ENCODE measurements around the gene IMPDH1. TPM values are rescaled to one million over a fixed set of nuclear protein-coding genes. Genes with fewer than 3 reads are reported as not detected.

Gene IMPDH1
- total and polyA plus RNA-seq, 2 donors (not counting 1 experiment from before 2014, with no cell fraction given), result 54.9 to 90.6 TPM

DNA sequence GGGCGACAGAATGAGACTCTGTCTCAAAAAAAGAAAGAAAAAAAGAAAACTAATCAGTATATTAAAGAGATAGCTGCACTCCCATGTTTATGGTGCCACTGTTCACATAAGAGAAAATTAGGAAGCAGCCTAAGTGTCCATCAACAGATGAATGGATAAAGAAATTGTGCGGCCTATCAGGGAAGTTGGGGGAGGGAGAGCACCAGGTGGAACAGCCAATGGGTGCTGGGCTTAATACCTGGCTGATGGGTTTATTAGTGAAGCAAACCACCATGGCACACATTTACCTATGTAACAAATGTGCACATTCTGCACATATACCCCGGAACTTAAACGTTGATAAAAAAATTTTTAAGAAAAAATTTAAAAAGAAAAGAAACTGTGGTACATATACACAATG is 39.3 kb downstream of the IMPDH1 start:
- no peak for DNase-seq
- no peak overlapping the region for H2AFZ ChIP-seq (ENCODE audit: insufficient read depth, low read depth, low read length, poor library complexity, severe bottlenecking)
- Mint-ChIP-seq H3K4me3 (no peak overlapping the region), H3K4me1 (no peaks in the 10 kb centered on the region), H3K27me3 (peaks cover 34% of the 10 kb centered on the region), H3K27ac (no peak overlapping the region), H3K9me3 (ENCODE audit: insufficient read depth) (no peaks in the 10 kb centered on the region)
- ATAC-seq (ENCODE audit: low read depth), result no peak
- no peaks in the 10 kb centered on the region for H3K36me3 ChIP-seq (replicated peaks in 1 of 2; ENCODE audit: control extremely low read depth in 1 of 2, control insufficient read depth in 1 of 2, extremely low read depth in 1 of 2, insufficient read depth in 2 of 2, low read length in 1 of 2)
- intact Hi-C loops (cut with micrococcal nuclease), result no loop called here
- 100% methylated on average over 1 of the region's 4 CpGs for WGBS (ENCODE audit: insufficient coverage)
- no peak overlapping the region for H3K27ac ChIP-seq (ENCODE audit: low read length in 2 of 2)
- TF ChIP-seq, protein P1, sequence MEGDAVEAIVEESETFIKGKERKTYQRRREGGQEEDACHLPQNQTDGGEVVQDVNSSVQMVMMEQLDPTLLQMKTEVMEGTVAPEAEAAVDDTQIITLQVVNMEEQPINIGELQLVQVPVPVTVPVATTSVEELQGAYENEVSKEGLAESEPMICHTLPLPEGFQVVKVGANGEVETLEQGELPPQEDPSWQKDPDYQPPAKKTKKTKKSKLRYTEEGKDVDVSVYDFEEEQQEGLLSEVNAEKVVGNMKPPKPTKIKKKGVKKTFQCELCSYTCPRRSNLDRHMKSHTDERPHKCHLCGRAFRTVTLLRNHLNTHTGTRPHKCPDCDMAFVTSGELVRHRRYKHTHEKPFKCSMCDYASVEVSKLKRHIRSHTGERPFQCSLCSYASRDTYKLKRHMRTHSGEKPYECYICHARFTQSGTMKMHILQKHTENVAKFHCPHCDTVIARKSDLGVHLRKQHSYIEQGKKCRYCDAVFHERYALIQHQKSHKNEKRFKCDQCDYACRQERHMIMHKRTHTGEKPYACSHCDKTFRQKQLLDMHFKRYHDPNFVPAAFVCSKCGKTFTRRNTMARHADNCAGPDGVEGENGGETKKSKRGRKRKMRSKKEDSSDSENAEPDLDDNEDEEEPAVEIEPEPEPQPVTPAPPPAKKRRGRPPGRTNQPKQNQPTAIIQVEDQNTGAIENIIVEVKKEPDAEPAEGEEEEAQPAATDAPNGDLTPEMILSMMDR (IDR thresholded peaks at IDR 0.05), result no peak
- no peak for TF ChIP-seq EZH2 (IDR thresholded peaks at IDR 0.05; ENCODE audit: borderline replicate concordance, insufficient read depth, low read depth, low read length, poor library complexity, severe bottlenecking)
- no peaks in the 10 kb centered on the region for H3K9me3 ChIP-seq (ENCODE audit: control extremely low read depth in 1 of 3, control insufficient read depth in 2 of 3, insufficient read depth in 1 of 3, low read length in 2 of 3)
- H4K20me1 ChIP-seq (ENCODE audit: control insufficient read depth, insufficient read depth, low read length, poor library complexity, severe bottlenecking), result no peaks in the 10 kb centered on the region
- peaks cover 0 to 6% (median 1%) of the 10 kb centered on the region in 4 experiments for H3K27me3 ChIP-seq (replicated peaks in 1 of 4; ENCODE audit: control extremely low read depth in 1 of 4, control insufficient read depth in 3 of 4, insufficient read depth in 4 of 4, low read length in 3 of 4)
- ChIA-PET POLR2A (no interaction called here), CTCF (no interaction called here)
- H3K9ac ChIP-seq (ENCODE audit: low read length), result no peak overlapping the region
- H3K4me2 ChIP-seq (replicated peaks; ENCODE audit: low read depth, low read length, poor library complexity, severe bottlenecking), result no peak overlapping the region
- H3K4me3 ChIP-seq (ENCODE audit: control extremely low read depth in 1 of 5, extremely low read depth in 1 of 5, insufficient read depth in 1 of 5, low read depth in 2 of 5, low read length in 4 of 5), result no peak overlapping the region
- no peaks in the 10 kb centered on the region for H3K4me1 ChIP-seq (ENCODE audit: control insufficient read depth in 2 of 2, insufficient read depth in 2 of 2, low read length in 2 of 2)
- H3K79me2 ChIP-seq (ENCODE audit: control insufficient read depth, insufficient read depth, low read length), result no peaks in the 10 kb centered on the region

DNA sequence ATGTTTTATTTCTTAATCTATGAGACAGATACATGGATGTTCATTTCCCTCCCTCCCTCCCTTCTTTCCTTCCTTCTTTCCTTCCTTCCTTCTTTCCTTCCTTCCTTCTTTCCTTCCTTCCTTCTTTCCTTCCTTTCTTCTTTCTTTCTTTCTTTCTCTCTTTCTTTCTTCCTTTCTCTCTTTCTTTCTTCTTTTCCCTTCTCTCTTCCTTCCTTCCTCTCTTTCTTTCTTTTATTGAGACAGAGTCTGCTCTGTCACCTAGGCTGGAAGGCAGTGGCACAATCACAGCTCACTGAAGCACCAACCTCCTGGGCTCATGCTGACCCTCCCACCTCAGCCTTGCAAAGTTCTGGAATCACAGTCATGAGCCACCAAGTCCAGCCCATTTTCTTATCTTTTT is 42.8 kb downstream of the IMPDH1 start:
- Histone ChIP-seq H3K4me1 (ENCODE audit: control insufficient read depth in 2 of 2, insufficient read depth in 2 of 2, low read length in 2 of 2) (peaks cover 3 to 5% of the 10 kb centered on the region in 2 donors), H3K4me2 (replicated peaks; ENCODE audit: low read depth, low read length, poor library complexity, severe bottlenecking) (no peak overlapping the region), H3K9me3 (ENCODE audit: control extremely low read depth in 1 of 3, control insufficient read depth in 2 of 3, insufficient read depth in 1 of 3, low read length in 2 of 3) (no peaks in the 10 kb centered on the region), H3K9ac (ENCODE audit: low read length) (no peak overlapping the region), H4K20me1 (ENCODE audit: control insufficient read depth, insufficient read depth, low read length, poor library complexity, severe bottlenecking) (no peaks in the 10 kb centered on the region), H3K27me3 (replicated peaks in 1 of 4; ENCODE audit: control extremely low read depth in 1 of 4, control insufficient read depth in 3 of 4, insufficient read depth in 4 of 4, low read length in 3 of 4) (peaks cover 0 to 34% (median 23%) of the 10 kb centered on the region in 4 experiments), H3K79me2 (ENCODE audit: control insufficient read depth, insufficient read depth, low read length) (no peaks in the 10 kb centered on the region), H3K27ac (ENCODE audit: low read length in 2 of 2) (no peak overlapping the region), H3K36me3 (replicated peaks in 1 of 2; ENCODE audit: control extremely low read depth in 1 of 2, control insufficient read depth in 1 of 2, extremely low read depth in 1 of 2, insufficient read depth in 2 of 2, low read length in 1 of 2) (no peaks in the 10 kb centered on the region), H3K4me3 (ENCODE audit: control extremely low read depth in 1 of 5, extremely low read depth in 1 of 5, insufficient read depth in 1 of 5, low read depth in 2 of 5, low read length in 4 of 5) (no peak overlapping the region), H2AFZ (ENCODE audit: insufficient read depth, low read depth, low read length, poor library complexity, severe bottlenecking) (no peak overlapping the region)
- TF ChIP-seq, protein P1 (IDR thresholded peaks at IDR 0.05), result no peak
- TF ChIP-seq EZH2 (IDR thresholded peaks at IDR 0.05; ENCODE audit: borderline replicate concordance, insufficient read depth, low read depth, low read length, poor library complexity, severe bottlenecking), result no peak
- POLR2A ChIA-PET, result no interaction called here
- ATAC-seq (ENCODE audit: low read depth), result no peak
- Mint-ChIP-seq H3K9me3 (ENCODE audit: insufficient read depth) (no peaks in the 10 kb centered on the region), H3K4me1 (peaks cover 8% of the 10 kb centered on the region), H3K27ac (no peak overlapping the region), H3K27me3 (peaks cover 66% of the 10 kb centered on the region), H3K4me3 (no peak overlapping the region)
- intact Hi-C loops (cut with micrococcal nuclease), result no loop called here
- CTCF ChIA-PET, result interaction anchor here (0.9 to 1.1 kb wide), 2 partner anchors 19 to 41 kb away, joined by 3 read pairs; no protein-coding TSS in a partner anchor
- no peak for DNase-seq

Measured in B cell (primary cell).